ENCODE results near the gene METTL8.
A peak's percentile ranks its signal among the peaks of the same experiment; 100 is the strongest.
"Not testable (repeated sequence)": the region's sequence is repeated elsewhere in the genome, so short reads cannot be mapped to it uniquely, and the experiment has no call there.

The METTL8 gene

DNA sequence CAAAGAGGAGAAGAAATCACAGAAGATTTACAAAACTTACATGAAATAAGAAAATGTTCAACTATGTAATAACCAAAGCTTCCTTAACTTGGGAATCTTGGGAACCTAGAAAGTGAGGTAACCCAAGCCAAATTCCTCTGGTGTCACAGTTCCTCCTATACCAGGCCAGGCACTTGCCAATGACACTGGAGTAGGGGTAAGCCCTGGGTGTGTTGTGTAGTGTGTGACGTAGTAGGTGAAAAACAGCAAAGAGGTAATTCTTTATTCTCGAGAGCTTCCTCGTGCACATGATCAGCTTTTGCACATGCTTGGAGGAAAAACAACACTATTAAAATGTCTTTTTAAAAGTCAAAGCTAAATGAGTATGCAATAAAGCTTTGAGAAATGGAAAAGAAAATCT is 118.0 kb downstream of the METTL8 start:
- no peak for DNase-seq (ENCODE audit: low spot score)
- TF ChIP-seq, protein P1, sequence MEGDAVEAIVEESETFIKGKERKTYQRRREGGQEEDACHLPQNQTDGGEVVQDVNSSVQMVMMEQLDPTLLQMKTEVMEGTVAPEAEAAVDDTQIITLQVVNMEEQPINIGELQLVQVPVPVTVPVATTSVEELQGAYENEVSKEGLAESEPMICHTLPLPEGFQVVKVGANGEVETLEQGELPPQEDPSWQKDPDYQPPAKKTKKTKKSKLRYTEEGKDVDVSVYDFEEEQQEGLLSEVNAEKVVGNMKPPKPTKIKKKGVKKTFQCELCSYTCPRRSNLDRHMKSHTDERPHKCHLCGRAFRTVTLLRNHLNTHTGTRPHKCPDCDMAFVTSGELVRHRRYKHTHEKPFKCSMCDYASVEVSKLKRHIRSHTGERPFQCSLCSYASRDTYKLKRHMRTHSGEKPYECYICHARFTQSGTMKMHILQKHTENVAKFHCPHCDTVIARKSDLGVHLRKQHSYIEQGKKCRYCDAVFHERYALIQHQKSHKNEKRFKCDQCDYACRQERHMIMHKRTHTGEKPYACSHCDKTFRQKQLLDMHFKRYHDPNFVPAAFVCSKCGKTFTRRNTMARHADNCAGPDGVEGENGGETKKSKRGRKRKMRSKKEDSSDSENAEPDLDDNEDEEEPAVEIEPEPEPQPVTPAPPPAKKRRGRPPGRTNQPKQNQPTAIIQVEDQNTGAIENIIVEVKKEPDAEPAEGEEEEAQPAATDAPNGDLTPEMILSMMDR (IDR thresholded peaks at IDR 0.05; ENCODE audit: borderline replicate concordance, control extremely low read depth, extremely low read depth, insufficient read depth, missing control alignments): no peak
- in situ Hi-C loops (cut with MboI; ENCODE audit: low sequenced_read_pairs, unreplicated experiment): loop anchor here (10.0 kb wide), 1 partner anchor 151 kb away; the partner anchor contains the start of gene TLK1

DNA sequence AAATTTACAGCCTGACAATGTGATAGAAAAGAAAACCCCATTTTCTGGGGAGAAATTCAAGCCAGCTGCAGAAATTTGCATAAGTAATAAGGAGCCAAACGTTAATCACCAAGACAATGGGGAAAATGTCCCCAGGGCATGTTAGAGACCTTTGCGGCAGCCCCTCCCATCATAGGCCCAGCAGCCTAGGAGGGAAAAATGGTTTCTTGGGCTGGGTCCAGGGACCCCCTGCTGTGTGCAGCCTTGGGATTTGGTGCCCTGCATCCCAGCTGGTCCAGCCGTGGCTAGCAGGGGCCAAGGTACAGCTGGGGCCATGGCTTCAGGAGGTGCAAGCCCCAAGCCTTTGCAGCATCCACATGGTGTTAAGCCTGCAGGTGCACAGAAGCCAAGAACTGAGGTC is 121.6 kb downstream of the METTL8 start:
- in situ Hi-C loops (cut with MboI; ENCODE audit: low sequenced_read_pairs, unreplicated experiment): loop anchor here (10.0 kb wide), 1 partner anchor 147 kb away; the partner anchor contains the start of gene TLK1

DNA sequence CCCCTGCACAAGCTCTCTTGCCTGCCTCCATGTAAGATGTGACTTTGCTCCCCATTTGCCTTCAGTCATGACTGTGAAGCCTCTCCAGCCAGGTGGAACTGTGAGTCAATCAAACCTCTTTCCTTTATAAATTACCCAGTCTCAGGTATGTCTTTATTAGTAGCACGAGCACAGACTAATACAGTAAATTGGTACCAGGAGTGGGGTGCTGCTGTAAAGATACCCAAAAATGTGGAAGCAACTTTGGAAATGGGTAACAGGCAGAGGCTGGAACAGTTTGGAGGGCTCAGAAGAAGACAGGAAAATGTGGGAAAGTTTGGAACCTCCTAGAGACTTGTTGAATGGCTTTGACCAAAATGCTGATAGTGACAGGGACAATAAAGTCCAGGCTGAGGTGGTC is 122.2 kb downstream of the METTL8 start:
- not testable (repeated sequence) for DNase-seq (ENCODE audit: low spot score)
- in situ Hi-C loops (cut with MboI; ENCODE audit: low sequenced_read_pairs, unreplicated experiment): loop anchor here (10.0 kb wide), 1 partner anchor 147 kb away; the partner anchor contains the start of gene TLK1

More for the DNA sequence above, 121.6 kb downstream of the METTL8 start:
- DNase-seq (ENCODE audit: low spot score): not testable (repeated sequence)

DNA sequence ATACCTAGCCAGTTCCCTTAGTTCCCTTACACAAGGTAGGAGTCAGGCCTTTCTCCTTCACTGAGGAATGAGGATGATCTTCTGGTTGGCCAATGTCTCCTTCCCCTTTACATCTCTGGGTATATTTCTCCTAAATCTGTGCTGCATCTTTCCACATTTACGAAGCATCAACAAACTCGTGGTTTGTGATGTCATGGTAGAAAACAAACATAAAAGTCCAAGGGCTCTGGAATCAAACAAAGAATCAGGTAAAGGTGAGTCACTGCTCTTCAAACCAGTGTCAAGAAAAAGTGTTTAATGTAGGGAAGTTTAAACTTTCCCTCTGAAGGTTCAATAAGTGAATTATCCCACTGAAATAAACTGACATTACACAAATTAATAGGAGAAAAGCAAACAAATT is 122.9 kb downstream of the METTL8 start:
- TF ChIP-seq, protein P1 (IDR thresholded peaks at IDR 0.05; ENCODE audit: borderline replicate concordance, control extremely low read depth, extremely low read depth, insufficient read depth, missing control alignments): no peak
- in situ Hi-C loops (cut with MboI; ENCODE audit: low sequenced_read_pairs, unreplicated experiment): loop anchor here (10.0 kb wide), 1 partner anchor 146 kb away; the partner anchor contains the start of gene TLK1
- no peak for DNase-seq (ENCODE audit: low spot score)

DNA sequence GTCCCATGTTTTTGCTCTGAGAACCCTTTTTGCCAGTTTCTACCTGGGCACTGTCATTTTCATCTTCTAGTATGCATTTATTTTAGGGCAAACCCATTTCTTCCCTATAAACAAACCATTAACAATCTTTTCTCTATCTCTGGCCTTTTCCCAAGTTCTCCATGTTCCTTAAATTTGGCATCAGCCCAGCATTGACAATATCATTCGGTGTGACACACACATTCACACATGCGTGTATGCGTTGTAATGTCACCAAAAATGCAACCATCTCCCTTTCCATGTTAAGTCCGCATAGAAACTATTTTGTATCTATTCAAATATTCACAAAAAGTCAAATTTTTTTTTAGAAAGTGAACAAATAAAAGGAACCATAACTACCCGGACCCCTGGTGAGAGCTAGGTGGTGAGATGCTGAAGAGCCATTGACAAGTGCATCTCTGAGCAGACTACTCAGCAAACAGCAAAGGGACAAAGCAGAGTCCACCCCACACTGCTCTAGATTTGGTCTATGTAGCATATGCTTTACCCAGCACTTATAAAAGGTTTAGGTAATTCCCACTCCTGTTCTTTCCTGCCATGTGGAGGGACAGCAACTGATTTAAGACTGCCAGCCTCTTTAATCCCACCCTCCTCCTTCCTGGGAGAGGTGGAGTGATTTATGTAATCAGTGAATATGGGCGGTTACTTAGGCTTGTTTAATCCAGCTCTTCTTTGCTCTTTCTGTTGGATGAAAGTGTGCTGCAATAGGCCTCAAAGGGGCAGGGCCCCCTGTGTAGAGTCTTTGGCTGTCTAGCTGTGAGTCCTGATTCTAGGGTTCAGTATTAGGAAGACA is 124.1 kb downstream of the METTL8 start:
- in situ Hi-C loops (cut with MboI; ENCODE audit: low sequenced_read_pairs, unreplicated experiment): loop anchor here (10.0 kb wide), 1 partner anchor 145 kb away; the partner anchor contains the start of gene TLK1
- TF ChIP-seq, protein P1 (IDR thresholded peaks at IDR 0.05; ENCODE audit: borderline replicate concordance, control extremely low read depth, extremely low read depth, insufficient read depth, missing control alignments): no peak
- DNase-seq (ENCODE audit: low spot score): no peak

DNA sequence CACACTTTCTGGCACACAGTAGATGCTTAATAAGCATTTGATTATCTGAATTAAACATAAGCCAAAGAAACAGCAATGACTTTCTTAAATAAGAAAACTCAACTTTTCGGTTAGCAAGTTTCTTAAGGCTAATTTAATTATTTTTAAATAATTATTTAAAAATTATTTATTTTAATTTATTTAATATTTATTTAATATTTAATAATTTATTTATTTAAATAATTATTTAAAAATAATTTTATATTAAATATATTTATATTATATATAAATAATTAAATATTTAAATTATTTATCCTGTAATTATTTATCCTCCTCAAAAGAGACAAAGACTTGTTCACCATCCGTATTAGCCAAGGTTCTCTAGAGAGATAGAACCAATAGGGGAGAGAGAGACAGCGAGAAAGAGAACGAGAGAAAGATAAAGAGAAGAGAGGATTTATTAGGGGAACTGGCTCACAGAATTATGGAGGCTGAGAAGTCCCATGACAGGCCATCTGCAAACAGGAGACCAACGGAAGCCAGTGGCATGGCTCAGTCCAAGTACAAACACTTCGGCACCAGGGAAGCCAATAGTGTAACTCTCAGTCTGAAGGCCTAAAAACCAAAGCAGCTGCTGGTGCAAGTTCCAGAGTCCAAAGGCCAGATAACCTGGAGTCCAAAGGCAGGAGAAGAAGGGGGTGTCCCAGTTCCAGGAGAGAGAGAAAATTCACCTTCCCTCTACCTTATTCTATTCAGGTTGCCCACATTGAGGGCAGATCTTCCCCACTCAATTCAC is 125.3 kb downstream of the METTL8 start:
- TF ChIP-seq, protein P1 (IDR thresholded peaks at IDR 0.05; ENCODE audit: borderline replicate concordance, control extremely low read depth, extremely low read depth, insufficient read depth, missing control alignments): no peak
- DNase-seq (ENCODE audit: low spot score): no peak
- in situ Hi-C loops (cut with MboI; ENCODE audit: low sequenced_read_pairs, unreplicated experiment): no loop called here

DNA sequence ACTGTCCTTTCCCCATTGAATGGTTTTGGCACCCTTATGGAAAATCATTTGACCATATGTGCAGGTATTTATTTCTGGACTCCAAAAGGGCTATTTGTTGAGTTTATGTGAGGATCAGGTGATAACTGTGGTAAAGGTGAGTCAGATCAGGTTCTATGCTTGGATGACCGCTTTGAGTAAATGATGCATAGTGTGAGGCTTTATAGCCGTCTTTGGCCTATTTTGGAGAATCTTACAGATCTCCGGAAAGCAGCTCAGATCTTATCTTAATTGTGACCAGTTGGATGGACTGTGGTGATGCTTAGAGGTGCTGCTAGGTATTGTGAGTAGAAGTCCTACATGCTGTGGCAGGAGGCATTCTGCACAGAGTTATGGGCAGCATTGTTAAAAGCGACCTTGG is 126.2 kb downstream of the METTL8 start:
- in situ Hi-C loops (cut with MboI; ENCODE audit: low sequenced_read_pairs, unreplicated experiment): no loop called here
- DNase-seq (ENCODE audit: low spot score): peak; percentile 55
- TF ChIP-seq, protein P1 (IDR thresholded peaks at IDR 0.05; ENCODE audit: borderline replicate concordance, control extremely low read depth, extremely low read depth, insufficient read depth, missing control alignments): no peak
